GM12878 (cell line): Measurements from ENCODE around the gene FRMD3. TPM values are rescaled to one million over a fixed set of nuclear protein-coding genes. Genes with fewer than 3 reads are reported as not detected.
A peak's percentile ranks its signal among the peaks of the same experiment; 100 is the strongest.

Source experiments
- ATAC-seq: fragments of 200-7000 bp; cut with Tn5 transposase; 3 replicates; pipeline ENCODE4 v1.9.1; 2020; ENCODE audit warnings: mild to moderate bottlenecking, moderate library complexity
- BruUV-seq: library from RNA; stranded (reverse); fragments of 400-500 nt; replicated peaks from 2 replicates; lab custom pipeline; 2021; lab: Mats Ljungman, UMichigan
- CTCF ChIA-PET: fragments of 300-600 bp; sonication (Branson Sonifier 250); formaldehyde crosslinking; extraction: SDS; loops from one replicate; lab custom pipeline; 2021; ENCODE audit warnings: inconsistent platforms; lab: Yijun Ruan, JAX
- POLR2A ChIA-PET: fragments of 350-600 bp; formaldehyde crosslinking; extraction: SDS; loops from one replicate; lab custom pipeline; 2021; ENCODE audit warnings: inconsistent platforms; lab: Charles Lee
- RAD21 ChIA-PET: fragments of 300-600 bp; sonication (Branson Sonifier 250); formaldehyde crosslinking; loops from one replicate; lab custom pipeline; 2023; ENCODE audit warnings: antibody characterized with exemption; ENCODE audit not compliant: unreplicated experiment; lab: Charles Lee
- SMC1A ChIA-PET: fragments of 300-600 bp; sonication (Branson Sonifier 250); formaldehyde crosslinking; loops from one replicate; lab custom pipeline; 2023; ENCODE audit not compliant: unreplicated experiment, uncharacterized antibody; lab: Charles Lee
- DNase-seq: peaks from one replicate; pipeline ENCODE4 v3.0.0-alpha.2; 2011; ENCODE audit warnings: low read depth, low spot score
- FAIRE-seq: peaks from 3 replicates; lab custom pipeline; 2011; peaks lifted over from hg19 to GRCh38; lab: Jason Lieb, UNC
- H2AFZ ChIP-seq: 2 replicates; pipeline ENCODE4 v1.6.0; 2011; ENCODE audit warnings: low read depth, low read length, control low read depth; ENCODE audit not compliant: control insufficient read depth
- H3K27ac ChIP-seq: 2 replicates; pipeline ENCODE4 v1.5.1; 2011; ENCODE audit warnings: control low read depth; ENCODE audit not compliant: control insufficient read depth, insufficient read depth
- H3K27me3 ChIP-seq, 2 experiments: replicated peaks in 1 of 2; 2 replicates each; pipeline versions ENCODE4 v1.6.0 to v1.6.1; 2011; ENCODE audit warnings: low read length in 1 of 2; ENCODE audit not compliant: control insufficient read depth in 2 of 2, insufficient read depth in 2 of 2
- H3K36me3 ChIP-seq, 2 experiments: 2 replicates each; pipeline ENCODE4 v1.5.1; 2011; ENCODE audit warnings: low read length in 1 of 2; ENCODE audit not compliant: control insufficient read depth in 2 of 2, insufficient read depth in 2 of 2
- H3K4me1 ChIP-seq: 2 replicates; pipeline ENCODE4 v1.6.1; 2011; ENCODE audit warnings: mild to moderate bottlenecking, low read length, moderate library complexity, mixed read lengths; ENCODE audit not compliant: control insufficient read depth, insufficient read depth
- H3K4me2 ChIP-seq: 2 replicates; pipeline ENCODE4 v1.6.0; 2011; ENCODE audit warnings: control low read depth; ENCODE audit not compliant: control insufficient read depth, insufficient read depth
- H3K4me3 ChIP-seq: fragments of 200-600 bp; sonication (generic); 2 replicates; pipeline ENCODE4 v1.5.1; 2016
- H3K79me2 ChIP-seq: 2 replicates; pipeline ENCODE4 v1.6.0; 2011; ENCODE audit warnings: low read length; ENCODE audit not compliant: control insufficient read depth, insufficient read depth
- H3K9ac ChIP-seq: 2 replicates; pipeline ENCODE4 v1.8.0; 2011; ENCODE audit warnings: low read length, control low read depth, mixed read lengths; ENCODE audit not compliant: control insufficient read depth, insufficient read depth
- H3K9me3 ChIP-seq: replicated peaks from 3 replicates; pipeline ENCODE4 v1.5.1; 2011; ENCODE audit warnings: mild to moderate bottlenecking, low read length; ENCODE audit not compliant: control insufficient read depth, insufficient read depth
- H4K20me1 ChIP-seq: 2 replicates; pipeline ENCODE4 v1.6.0; 2011; ENCODE audit not compliant: control insufficient read depth, insufficient read depth
- ASH2L ChIP-seq: fragments of 300-600, 200-600 bp; sonication (generic); IDR thresholded peaks from 2 replicates; pipeline ENCODE4 v1.6.1; 2017; ENCODE audit warnings: low read depth, mild to moderate bottlenecking, borderline replicate concordance
- CEBPB ChIP-seq, 2 experiments: fragments of 150-350 bp in 1 of 2; IDR thresholded peaks; 2 replicates each; pipeline ENCODE4 v1.6.1; 2012 to 2014; ENCODE audit warnings: low read depth in 2 of 2, low read length in 2 of 2, borderline replicate concordance in 1 of 2, inconsistent platforms in 1 of 2
- EED ChIP-seq: sonication (generic); IDR thresholded peaks from 2 replicates; pipeline ENCODE4 v1.6.1; 2016; ENCODE audit warnings: antibody characterized with exemption, low read depth
- ESRRA ChIP-seq: IDR thresholded peaks from 2 replicates; pipeline ENCODE4 v1.6.1; 2012; ENCODE audit warnings: mild to moderate bottlenecking, low read length, improper control_type of control experiment
- HCFC1 ChIP-seq: fragments of 150-350 bp; IDR thresholded peaks from 2 replicates; pipeline ENCODE4 v1.6.1; 2014; ENCODE audit warnings: low read length
- IRF4 ChIP-seq: IDR thresholded peaks from 2 replicates; pipeline ENCODE4 v1.6.1; 2011; ENCODE audit warnings: low read depth, low read length
- JUND ChIP-seq: IDR thresholded peaks from 2 replicates; pipeline ENCODE4 v1.6.1; 2012; ENCODE audit warnings: low read depth, mild to moderate bottlenecking, low read length, improper control_type of control experiment, moderate library complexity
- MTA2 ChIP-seq: fragments of 450-650 bp; IDR thresholded peaks from 2 replicates; pipeline ENCODE4 v1.6.1; 2016; ENCODE audit warnings: low read depth, mild to moderate bottlenecking, moderate library complexity
- POU2F2 ChIP-seq: IDR thresholded peaks from 3 replicates; pipeline ENCODE4 v1.6.1; 2011; ENCODE audit warnings: low read depth, mild to moderate bottlenecking, low read length, borderline replicate concordance
- SMAD1 ChIP-seq: fragments of 450-650 bp; IDR thresholded peaks from 2 replicates; pipeline ENCODE4 v1.6.1; 2018; ENCODE audit warnings: mild to moderate bottlenecking, low read depth; ENCODE audit not compliant: partially characterized antibody
- SMARCA5 ChIP-seq: fragments of 450-650 bp; IDR thresholded peaks from 2 replicates; pipeline ENCODE4 v1.6.1; 2017; ENCODE audit warnings: mild to moderate bottlenecking
- SMC3 ChIP-seq: IDR thresholded peaks from 2 replicates; pipeline ENCODE4 v1.6.1; 2011; ENCODE audit warnings: low read length, improper control_type of control experiment, borderline replicate concordance
- SPI1 ChIP-seq: IDR thresholded peaks from 2 replicates; pipeline ENCODE4 v1.6.1; 2011; ENCODE audit warnings: low read depth, mild to moderate bottlenecking, low read length, moderate library complexity, borderline replicate concordance; ENCODE audit not compliant: insufficient read depth
- YBX1 ChIP-seq: fragments of 450-650 bp; IDR thresholded peaks from 2 replicates; pipeline ENCODE4 v1.6.1; 2016; ENCODE audit warnings: antibody characterized with exemption
- WGBS: methylation state at CpG from one replicate; pipeline ENCODE4 v1.1.6; 2016; ENCODE audit warnings: low lambda C conversion rate; ENCODE audit not compliant: insufficient replicate concordance, insufficient coverage; ENCODE audit errors: missing lambda C conversion rate; 5-methylcytosine and 5-hydroxymethylcytosine counted together
- in situ Hi-C: fragments of 300-500 bp; cut with MboI; formaldehyde crosslinking; loops from 9 replicates; pipeline ENCODE4 v1.14.3; 2018; ENCODE audit warnings: mixed read lengths
- intact Hi-C: fragments of 100-400 bp; cut with micrococcal nuclease; formaldehyde crosslinking; loops from one replicate; pipeline ENCODE4 v1.14.2; 2022; ENCODE audit not compliant: unreplicated experiment
- polyA plus RNA-seq, 11 experiments: library from polyadenylated mRNA; depleted of rRNA in 4 of 11; unstranded in 6 of 11; stranded (reverse) in 5 of 11; fragments of >200 nt; fragmentation: Nextera tagmentation in 4 of 11; fragmentation: Illumina TruSeq in 1 of 11; extraction: Ambion mirVana in 4 of 11; extraction: Trizol in 1 of 11; gene quantifications; 1 replicate in 1 of 11; 2 replicates in 10 of 11; pipeline versions ENCODE4 v1.2.1 to v1.2.3, GENCODE V29; 2011 to 2016; ENCODE audit warnings: inconsistent platforms in 2 of 11, missing spikeins in 2 of 11, low read depth in 1 of 11
- total RNA-seq, 4 experiments: library from RNA; depleted of rRNA in 3 of 4; stranded (reverse); fragments of >200 nt in 3 of 4; fragmentation: Illumina TruSeq in 1 of 4; extraction: Trizol in 1 of 4; gene quantifications; 2 replicates each; pipeline versions ENCODE4 v1.2.1 to v1.2.3, GENCODE V29; 2013 to 2021
- TF ChIP-seq, protein P1 (sequence below): IDR thresholded peaks from 2 replicates; pipeline ENCODE4 v1.6.1; 2012; ENCODE audit warnings: improper control_type of control experiment, low read depth, low read length; ENCODE audit not compliant: insufficient replicate concordance

Gene FRMD3
- total and polyA plus RNA-seq, 10 of the 15 experiments (the other 5 are each of a cell fraction or from before 2014, with no cell fraction given) = 0.04 to 0.68 (median 0.21) TPM; not detected in 1

DNA sequence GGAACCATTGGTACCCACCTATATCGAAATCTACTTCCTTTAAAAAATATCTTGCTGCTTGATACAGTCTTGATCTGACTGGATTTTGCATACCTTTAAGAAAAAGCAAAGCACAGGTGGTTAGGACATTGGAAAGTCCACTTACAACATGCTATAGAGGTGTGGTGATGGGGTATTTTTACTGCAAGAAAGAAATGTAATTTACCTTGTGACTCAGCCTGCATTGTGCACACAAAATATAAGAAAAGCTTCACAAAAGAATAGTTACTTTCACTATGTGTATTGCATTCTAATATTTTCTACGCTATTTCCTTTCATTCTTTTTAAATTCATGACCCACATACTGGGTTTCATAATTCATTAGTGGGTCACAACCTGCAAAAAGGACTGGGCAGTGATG is 239.1 kb downstream of the FRMD3 start:
- BruUV-seq = no TSS peak
- WGBS = 3% methylated on average over 2 of the region's 2 CpGs
- no peak overlapping the region for H2AFZ ChIP-seq
- H3K27me3 ChIP-seq = no peaks in the 10 kb centered on the region
- no peaks in the 10 kb centered on the region for H3K36me3 ChIP-seq
- H4K20me1 ChIP-seq = no peaks in the 10 kb centered on the region
- no peak overlapping the region for H3K4me3 ChIP-seq
- FAIRE-seq (no peak), ATAC-seq (peak; percentile 68), DNase-seq (no peak)
- ChIA-PET RAD21 (no interaction called here), SMC1A (no interaction called here), POLR2A (no interaction called here), CTCF (no interaction called here)
- H3K4me2 ChIP-seq = no peak overlapping the region
- H3K27ac ChIP-seq = no peak overlapping the region
- in situ Hi-C loops (no loop called here), intact Hi-C loops (no loop called here)
- H3K9me3 ChIP-seq = no peaks in the 10 kb centered on the region
- no peak for TF ChIP-seq SMAD1
- TF ChIP-seq SPI1 = no peak
- no peak for TF ChIP-seq EED
- no peaks in the 10 kb centered on the region for H3K4me1 ChIP-seq
- H3K9ac ChIP-seq = no peak overlapping the region
- no peaks in the 10 kb centered on the region for H3K79me2 ChIP-seq

DNA sequence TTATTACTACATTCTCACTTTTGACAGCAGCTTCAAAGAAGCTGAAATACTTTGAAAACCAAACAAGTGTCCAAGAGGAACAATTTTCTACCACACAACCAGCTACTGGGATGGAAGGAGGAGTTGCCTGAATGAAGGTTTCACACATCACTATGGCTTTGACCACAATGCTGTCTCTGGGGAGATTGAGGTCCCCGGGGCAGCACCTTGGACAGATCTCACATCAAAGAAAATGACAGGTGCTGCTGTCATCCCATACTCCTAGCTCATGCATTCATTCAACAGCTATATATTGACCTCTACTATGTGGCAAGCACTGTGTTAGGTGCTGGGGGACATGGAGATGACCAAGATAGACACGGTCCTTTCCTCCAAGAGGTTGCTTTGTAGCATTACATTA is 242.1 kb downstream of the FRMD3 start:
- CTCF ChIA-PET = interaction anchor here (0.6 to 1.2 kb wide), 2 partner anchors 16 to 38 kb away, joined by 3 read pairs; no protein-coding TSS in a partner anchor
- TF ChIP-seq SMC3 = no peak
- no peak for TF ChIP-seq IRF4
- peak; percentile 29; the same call in 1 of the 2 replicates for TF ChIP-seq MTA2
- TF ChIP-seq SMARCA5 = no peak
- no peak for TF ChIP-seq ASH2L
- TF ChIP-seq, protein P1, sequence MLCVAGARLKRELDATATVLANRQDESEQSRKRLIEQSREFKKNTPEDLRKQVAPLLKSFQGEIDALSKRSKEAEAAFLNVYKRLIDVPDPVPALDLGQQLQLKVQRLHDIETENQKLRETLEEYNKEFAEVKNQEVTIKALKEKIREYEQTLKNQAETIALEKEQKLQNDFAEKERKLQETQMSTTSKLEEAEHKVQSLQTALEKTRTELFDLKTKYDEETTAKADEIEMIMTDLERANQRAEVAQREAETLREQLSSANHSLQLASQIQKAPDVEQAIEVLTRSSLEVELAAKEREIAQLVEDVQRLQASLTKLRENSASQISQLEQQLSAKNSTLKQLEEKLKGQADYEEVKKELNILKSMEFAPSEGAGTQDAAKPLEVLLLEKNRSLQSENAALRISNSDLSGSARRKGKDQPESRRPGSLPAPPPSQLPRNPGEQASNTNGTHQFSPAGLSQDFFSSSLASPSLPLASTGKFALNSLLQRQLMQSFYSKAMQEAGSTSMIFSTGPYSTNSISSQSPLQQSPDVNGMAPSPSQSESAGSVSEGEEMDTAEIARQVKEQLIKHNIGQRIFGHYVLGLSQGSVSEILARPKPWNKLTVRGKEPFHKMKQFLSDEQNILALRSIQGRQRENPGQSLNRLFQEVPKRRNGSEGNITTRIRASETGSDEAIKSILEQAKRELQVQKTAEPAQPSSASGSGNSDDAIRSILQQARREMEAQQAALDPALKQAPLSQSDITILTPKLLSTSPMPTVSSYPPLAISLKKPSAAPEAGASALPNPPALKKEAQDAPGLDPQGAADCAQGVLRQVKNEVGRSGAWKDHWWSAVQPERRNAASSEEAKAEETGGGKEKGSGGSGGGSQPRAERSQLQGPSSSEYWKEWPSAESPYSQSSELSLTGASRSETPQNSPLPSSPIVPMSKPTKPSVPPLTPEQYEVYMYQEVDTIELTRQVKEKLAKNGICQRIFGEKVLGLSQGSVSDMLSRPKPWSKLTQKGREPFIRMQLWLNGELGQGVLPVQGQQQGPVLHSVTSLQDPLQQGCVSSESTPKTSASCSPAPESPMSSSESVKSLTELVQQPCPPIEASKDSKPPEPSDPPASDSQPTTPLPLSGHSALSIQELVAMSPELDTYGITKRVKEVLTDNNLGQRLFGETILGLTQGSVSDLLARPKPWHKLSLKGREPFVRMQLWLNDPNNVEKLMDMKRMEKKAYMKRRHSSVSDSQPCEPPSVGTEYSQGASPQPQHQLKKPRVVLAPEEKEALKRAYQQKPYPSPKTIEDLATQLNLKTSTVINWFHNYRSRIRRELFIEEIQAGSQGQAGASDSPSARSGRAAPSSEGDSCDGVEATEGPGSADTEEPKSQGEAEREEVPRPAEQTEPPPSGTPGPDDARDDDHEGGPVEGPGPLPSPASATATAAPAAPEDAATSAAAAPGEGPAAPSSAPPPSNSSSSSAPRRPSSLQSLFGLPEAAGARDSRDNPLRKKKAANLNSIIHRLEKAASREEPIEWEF = no peak
- TF ChIP-seq JUND = no peak
- TF ChIP-seq ESRRA = no peak
- peak; percentile 12; the same call in 1 of the 3 replicates for TF ChIP-seq POU2F2
- no peak for TF ChIP-seq CEBPB (IDR thresholded peaks at IDR 0.05; ENCODE audit: borderline replicate concordance in 1 of 2, low read depth in 2 of 2, low read length in 2 of 2)
- TF ChIP-seq YBX1 = no peak
- TF ChIP-seq HCFC1 = no peak

More for the DNA sequence above, 242.1 kb downstream of the FRMD3 start:
- Histone ChIP-seq H3K9ac (no peak overlapping the region), H2AFZ (no peak overlapping the region), H3K4me1 (no peaks in the 10 kb centered on the region), H3K4me3 (no peak overlapping the region), H3K27ac (no peak overlapping the region), H3K9me3 (no peaks in the 10 kb centered on the region), H3K36me3 (no peaks in the 10 kb centered on the region), H3K4me2 (no peak overlapping the region), H3K27me3 (no peaks in the 10 kb centered on the region), H4K20me1 (no peaks in the 10 kb centered on the region), H3K79me2 (no peaks in the 10 kb centered on the region)
- in situ Hi-C loops = no loop called here
- no TSS peak for BruUV-seq
- DNase-seq (no peak), ATAC-seq (peak; percentile 84), FAIRE-seq (peak; percentile 27)
- SMC1A ChIA-PET = interaction anchor here (0.8 kb wide), 1 partner anchor 14 kb away, joined by 4 read pairs; no protein-coding TSS in a partner anchor
- 16% methylated on average over 2 of the region's 2 CpGs for WGBS
- RAD21 ChIA-PET = interaction anchor here (0.9 kb wide), 1 partner anchor 38 kb away, joined by 4 read pairs; no protein-coding TSS in a partner anchor
- POLR2A ChIA-PET = no interaction called here
- intact Hi-C loops = no loop called here
